ENCODE data around the gene PRSS57. TPM values are rescaled to one million over a fixed set of nuclear protein-coding genes. Genes with fewer than 3 reads are reported as not detected.
A peak's percentile ranks its signal among the peaks of the same experiment; 100 is the strongest.

Gene PRSS57
- polyA plus RNA-seq, 1 of the 3 experiments (the other 2 are of a cell fraction), result not detected

DNA sequence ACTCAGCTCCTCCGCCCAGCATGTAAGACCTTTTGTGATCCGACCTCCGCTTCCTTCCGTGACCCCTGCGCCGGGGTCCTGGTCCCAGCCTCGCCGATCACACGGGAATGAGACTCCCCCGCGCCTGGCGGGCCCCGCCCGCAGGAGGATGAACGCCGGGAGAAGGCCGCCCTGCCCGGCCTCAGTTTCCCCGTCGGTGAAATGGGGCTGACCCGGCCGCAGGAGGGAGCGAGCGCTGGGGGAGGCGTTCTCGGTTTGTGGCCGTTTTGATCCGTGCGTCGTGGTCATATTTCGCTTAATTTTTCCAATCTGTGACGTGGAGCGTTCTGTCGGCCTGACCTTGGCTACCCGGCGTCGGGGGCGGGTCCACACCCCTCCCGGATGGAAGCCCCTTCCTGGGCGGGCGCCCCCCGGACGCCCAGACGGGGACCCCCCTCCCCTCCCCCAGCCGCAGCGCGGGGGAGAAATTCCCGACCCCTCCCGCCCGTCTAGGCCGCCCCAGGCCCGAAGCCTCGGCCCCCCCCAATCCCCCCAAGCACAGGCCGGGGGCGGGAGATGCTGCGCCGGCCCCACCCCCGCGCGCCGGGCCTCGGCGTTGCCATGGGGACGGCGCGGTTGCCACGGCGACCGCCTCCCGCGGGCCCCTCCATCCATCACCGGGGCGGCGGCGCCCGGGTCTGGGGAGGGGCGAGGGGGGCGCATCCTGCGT lies 24.5 kb upstream of the PRSS57 start:
- H3K79me2 ChIP-seq (ENCODE audit: insufficient read depth), result 0 out of 2 replicates have a peak, but pooled peaks cover under 1% of the 10 kb centered on the region
- 51% methylated on average over 44 of the region's 79 CpGs for WGBS (ENCODE audit: low lambda C conversion rate)
- H3F3A ChIP-seq (replicated peaks; ENCODE audit: insufficient read depth), result no peaks in the 10 kb centered on the region
- CTCF ChIA-PET, result interaction anchor here (0.9 kb wide), 1 partner anchor 11 kb away, joined by 3 read pairs; no protein-coding TSS in a partner anchor
- DNase-seq, result peak; percentile 97
- no peaks in the 10 kb centered on the region for H3K9me2 ChIP-seq
- H3K4me3 ChIP-seq (ENCODE audit: low read depth in 2 of 2, low read length in 1 of 2), result no peak overlapping the region
- no peaks in the 10 kb centered on the region for H3K27me3 ChIP-seq (ENCODE audit: insufficient read depth)
- no peak overlapping the region for H3K4me2 ChIP-seq
- H3K9me3 ChIP-seq, result no peaks in the 10 kb centered on the region
- no peaks in the 10 kb centered on the region for H4K20me1 ChIP-seq (ENCODE audit: insufficient read depth)
- no peak overlapping the region for H3K9ac ChIP-seq
- TF ChIP-seq MXI1 (IDR thresholded peaks at IDR 0.05; ENCODE audit: low read depth, low read length) (0 out of 2 replicates have a peak, but pooled peaks have one; percentile 26), MEF2A (IDR thresholded peaks at IDR 0.05; ENCODE audit: borderline replicate concordance, low read depth) (no peak)
- peak overlapping the region in 1 of 2 experiments; percentile 35; a peak in 2 of 4 replicates for H3K27ac ChIP-seq (ENCODE audit: low read depth in 2 of 2, low read length in 1 of 2)
- POLR2A ChIA-PET, result no interaction called here
- no peak overlapping the region for H2AFZ ChIP-seq (ENCODE audit: low read depth)
- no peaks in the 10 kb centered on the region for H3K36me3 ChIP-seq (replicated peaks in 1 of 2; ENCODE audit: control insufficient read depth in 1 of 2, insufficient read depth in 2 of 2, low read length in 1 of 2)
- H3K4me1 ChIP-seq (ENCODE audit: control insufficient read depth in 1 of 2, insufficient read depth in 2 of 2, low read depth in 1 of 2, low read length in 1 of 2), result no peaks in the 10 kb centered on the region; a peak in 1 of 4 replicates

DNA sequence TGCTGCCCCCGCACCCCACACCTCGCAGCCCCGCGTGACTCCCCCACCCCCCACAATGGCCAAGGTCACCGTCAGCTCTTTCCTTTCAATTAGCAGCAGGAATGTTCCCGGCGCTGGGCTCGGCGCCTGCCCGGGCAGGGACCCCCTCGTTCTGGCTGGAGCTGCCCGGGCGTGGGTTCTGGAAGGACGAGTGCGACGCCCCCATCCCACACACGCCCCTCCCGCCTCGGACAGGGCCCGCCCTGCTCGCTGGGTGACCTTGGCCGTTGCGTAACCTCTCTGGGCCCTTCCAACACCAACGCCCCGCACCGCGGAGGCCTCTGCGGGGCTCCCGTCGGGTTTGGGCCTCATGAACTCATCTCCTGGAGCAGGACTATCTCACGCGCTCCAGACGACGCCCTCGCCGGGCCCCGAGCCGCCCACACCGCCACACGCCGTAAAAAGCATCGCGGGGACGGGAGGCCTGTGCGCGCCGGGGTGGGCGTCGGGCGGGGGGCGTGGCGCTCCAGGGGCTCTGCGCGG lies 23.8 kb upstream of the PRSS57 start:
- no peak overlapping the region for H3K27ac ChIP-seq (ENCODE audit: low read depth in 2 of 2, low read length in 1 of 2)
- no peaks in the 10 kb centered on the region for H3K36me3 ChIP-seq (replicated peaks in 1 of 2; ENCODE audit: control insufficient read depth in 1 of 2, insufficient read depth in 2 of 2, low read length in 1 of 2)
- no peaks in the 10 kb centered on the region for H3F3A ChIP-seq (replicated peaks; ENCODE audit: insufficient read depth)
- no peak overlapping the region for H2AFZ ChIP-seq (ENCODE audit: low read depth)
- H3K79me2 ChIP-seq (ENCODE audit: insufficient read depth), result peaks cover 3% of the 10 kb centered on the region; the same call in 1 of the 2 replicates
- H3K9ac ChIP-seq, result no peak overlapping the region
- H3K9me2 ChIP-seq, result no peaks in the 10 kb centered on the region
- ChIA-PET POLR2A (interaction anchor here (1.0 kb wide), 1 partner anchor 11 kb away, joined by 3 read pairs; the partner anchor contains the start of gene PALM), CTCF (interaction anchor here (0.9 kb wide), 1 partner anchor 12 kb away, joined by 3 read pairs; no protein-coding TSS in a partner anchor)
- WGBS (ENCODE audit: low lambda C conversion rate), result 90% methylated on average over 29 of the region's 54 CpGs
- TF ChIP-seq, protein P1, sequence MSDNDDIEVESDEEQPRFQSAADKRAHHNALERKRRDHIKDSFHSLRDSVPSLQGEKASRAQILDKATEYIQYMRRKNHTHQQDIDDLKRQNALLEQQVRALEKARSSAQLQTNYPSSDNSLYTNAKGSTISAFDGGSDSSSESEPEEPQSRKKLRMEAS (IDR thresholded peaks at IDR 0.05; ENCODE audit: low read depth), result no peak
- TF ChIP-seq, protein P2, sequence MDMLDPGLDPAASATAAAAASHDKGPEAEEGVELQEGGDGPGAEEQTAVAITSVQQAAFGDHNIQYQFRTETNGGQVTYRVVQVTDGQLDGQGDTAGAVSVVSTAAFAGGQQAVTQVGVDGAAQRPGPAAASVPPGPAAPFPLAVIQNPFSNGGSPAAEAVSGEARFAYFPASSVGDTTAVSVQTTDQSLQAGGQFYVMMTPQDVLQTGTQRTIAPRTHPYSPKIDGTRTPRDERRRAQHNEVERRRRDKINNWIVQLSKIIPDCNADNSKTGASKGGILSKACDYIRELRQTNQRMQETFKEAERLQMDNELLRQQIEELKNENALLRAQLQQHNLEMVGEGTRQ (IDR thresholded peaks at IDR 0.05; ENCODE audit: borderline replicate concordance, low read depth, low read length), result no peak
- TF ChIP-seq, protein P3, sequence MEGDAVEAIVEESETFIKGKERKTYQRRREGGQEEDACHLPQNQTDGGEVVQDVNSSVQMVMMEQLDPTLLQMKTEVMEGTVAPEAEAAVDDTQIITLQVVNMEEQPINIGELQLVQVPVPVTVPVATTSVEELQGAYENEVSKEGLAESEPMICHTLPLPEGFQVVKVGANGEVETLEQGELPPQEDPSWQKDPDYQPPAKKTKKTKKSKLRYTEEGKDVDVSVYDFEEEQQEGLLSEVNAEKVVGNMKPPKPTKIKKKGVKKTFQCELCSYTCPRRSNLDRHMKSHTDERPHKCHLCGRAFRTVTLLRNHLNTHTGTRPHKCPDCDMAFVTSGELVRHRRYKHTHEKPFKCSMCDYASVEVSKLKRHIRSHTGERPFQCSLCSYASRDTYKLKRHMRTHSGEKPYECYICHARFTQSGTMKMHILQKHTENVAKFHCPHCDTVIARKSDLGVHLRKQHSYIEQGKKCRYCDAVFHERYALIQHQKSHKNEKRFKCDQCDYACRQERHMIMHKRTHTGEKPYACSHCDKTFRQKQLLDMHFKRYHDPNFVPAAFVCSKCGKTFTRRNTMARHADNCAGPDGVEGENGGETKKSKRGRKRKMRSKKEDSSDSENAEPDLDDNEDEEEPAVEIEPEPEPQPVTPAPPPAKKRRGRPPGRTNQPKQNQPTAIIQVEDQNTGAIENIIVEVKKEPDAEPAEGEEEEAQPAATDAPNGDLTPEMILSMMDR (IDR thresholded peaks at IDR 0.05), result no peak
- TF ChIP-seq RCOR1 (IDR thresholded peaks at IDR 0.05; ENCODE audit: low read length), result no peak
- TF ChIP-seq SMC3 (IDR thresholded peaks at IDR 0.05; ENCODE audit: low read depth, low read length), result no peak
- no peak for TF ChIP-seq CHD2 (IDR thresholded peaks at IDR 0.05; ENCODE audit: low read length, partially characterized antibody)
- TF ChIP-seq SIN3A (IDR thresholded peaks at IDR 0.05; ENCODE audit: borderline replicate concordance, low read depth, low read length), result no peak
- TF ChIP-seq, protein P4, sequence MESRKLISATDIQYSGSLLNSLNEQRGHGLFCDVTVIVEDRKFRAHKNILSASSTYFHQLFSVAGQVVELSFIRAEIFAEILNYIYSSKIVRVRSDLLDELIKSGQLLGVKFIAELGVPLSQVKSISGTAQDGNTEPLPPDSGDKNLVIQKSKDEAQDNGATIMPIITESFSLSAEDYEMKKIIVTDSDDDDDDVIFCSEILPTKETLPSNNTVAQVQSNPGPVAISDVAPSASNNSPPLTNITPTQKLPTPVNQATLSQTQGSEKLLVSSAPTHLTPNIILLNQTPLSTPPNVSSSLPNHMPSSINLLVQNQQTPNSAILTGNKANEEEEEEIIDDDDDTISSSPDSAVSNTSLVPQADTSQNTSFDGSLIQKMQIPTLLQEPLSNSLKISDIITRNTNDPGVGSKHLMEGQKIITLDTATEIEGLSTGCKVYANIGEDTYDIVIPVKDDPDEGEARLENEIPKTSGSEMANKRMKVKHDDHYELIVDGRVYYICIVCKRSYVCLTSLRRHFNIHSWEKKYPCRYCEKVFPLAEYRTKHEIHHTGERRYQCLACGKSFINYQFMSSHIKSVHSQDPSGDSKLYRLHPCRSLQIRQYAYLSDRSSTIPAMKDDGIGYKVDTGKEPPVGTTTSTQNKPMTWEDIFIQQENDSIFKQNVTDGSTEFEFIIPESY (IDR thresholded peaks at IDR 0.05; ENCODE audit: borderline replicate concordance, low read depth), result no peak
- H3K9me3 ChIP-seq, result no peaks in the 10 kb centered on the region
- H3K4me1 ChIP-seq (ENCODE audit: control insufficient read depth in 1 of 2, insufficient read depth in 2 of 2, low read depth in 1 of 2, low read length in 1 of 2), result no peaks in the 10 kb centered on the region; a peak in 1 of 4 replicates
- H3K27me3 ChIP-seq (ENCODE audit: insufficient read depth), result no peaks in the 10 kb centered on the region
- peak; percentile 52 for DNase-seq
- no peak overlapping the region for H3K4me3 ChIP-seq (ENCODE audit: low read depth in 2 of 2, low read length in 1 of 2)
- no peak overlapping the region for H3K4me2 ChIP-seq
- H4K20me1 ChIP-seq (ENCODE audit: insufficient read depth), result no peaks in the 10 kb centered on the region
